ENCODE measurements around the gene ALOXE3. TPM values are rescaled to one million over a fixed set of nuclear protein-coding genes. Genes with fewer than 3 reads are reported as not detected.

ALOXE3 gene
- polyA plus RNA-seq, 2 of the 4 experiments (the other 2 are of a cell fraction) = 0.35 to 0.40 TPM

- ChIA-PET POLR2A (interaction anchor here (4.4 kb wide), 1 partner anchor 56 kb away, joined by 41 read pairs; no protein-coding TSS in a partner anchor), CTCF (interaction anchor here (0.8 to 24.1 kb wide), 12 partner anchors 13 to 127 kb away, joined by 3 to 1490 read pairs (median 16); partner anchors contain the start of genes ALOX12B and VAMP2)
- H3K4me1 ChIP-seq = peaks cover 8% of the 10 kb centered on the region
- FAIRE-seq (no peak), ATAC-seq (no peak), DNase-seq (ENCODE audit: low read depth in 1 of 2, low spot score in 1 of 2) (no peak)
- no peaks in the 10 kb centered on the region for H3K9me3 ChIP-seq
- H3K4me2 ChIP-seq = peak overlapping the region; percentile 89
- WGBS (ENCODE audit: missing lambda C conversion rate) = 80% methylated on average over 17 of the region's 18 CpGs
- H3K4me3 ChIP-seq = peak overlapping the region; percentile 51
- TF ChIP-seq KDM1A (IDR thresholded peaks at IDR 0.05; ENCODE audit: low read depth) = no peak
- H3K27ac ChIP-seq = peak overlapping the region; percentile 67 to 90
Measured at GRCh38 chr17:8117367-8117979, 841 bp downstream of the ALOXE3 start.

GRCh38 chr17:8116776-8117175, 1.5 kb downstream of the ALOXE3 start:
- FAIRE-seq (no peak), ATAC-seq (no peak), DNase-seq (ENCODE audit: low read depth in 1 of 2, low spot score in 1 of 2) (no peak)
- Histone ChIP-seq H3K9me3 (no peaks in the 10 kb centered on the region), H3K4me1 (peaks cover 8% of the 10 kb centered on the region), H3K27ac (no peak overlapping the region), H3K4me2 (no peak overlapping the region), H3K4me3 (no peak overlapping the region)
- TF ChIP-seq RARB (CRISPR knock-in tag; IDR thresholded peaks at IDR 0.05) (no peak), USF2 (IDR thresholded peaks at IDR 0.05) (no peak), JUNB (IDR thresholded peaks at IDR 0.05) (no peak), CTCF (IDR thresholded peaks at IDR 0.05) (no peak), POLR2AphosphoS2 (conservative IDR thresholded peaks at IDR 0.05; ENCODE audit: low read length) (no peak), FOSB (CRISPR knock-in tag; IDR thresholded peaks at IDR 0.05) (no peak), BHLHE40 (IDR thresholded peaks at IDR 0.05; ENCODE audit: low read depth, low read length) (no peak), TFCP2L1 (CRISPR knock-in tag; IDR thresholded peaks at IDR 0.05) (no peak), NFE2L2 (conservative IDR thresholded peaks at IDR 0.05; ENCODE audit: low read length) (no peak)
- CTCF ChIA-PET = interaction anchor here (0.8 to 24.1 kb wide), 10 partner anchors 13 to 127 kb away, joined by 3 to 1490 read pairs (median 8); partner anchors contain the start of gene ALOX12B
- 93% methylated on average over 18 of the region's 18 CpGs for WGBS (ENCODE audit: missing lambda C conversion rate)
- POLR2A ChIA-PET = interaction anchor here (4.4 kb wide), 1 partner anchor 56 kb away, joined by 41 read pairs; no protein-coding TSS in a partner anchor

GRCh38 chr17:8110907-8111306, 7.4 kb downstream of the ALOXE3 start:
- DNase-seq (ENCODE audit: low read depth in 1 of 2, low spot score in 1 of 2) (no peak), FAIRE-seq (no peak), ATAC-seq (peak in 1 of 2 experiments; percentile 4; a peak in 1 of 6 replicates)
- ChIA-PET CTCF (interaction anchor here (0.6 to 24.1 kb wide), 22 partner anchors 7 to 1185 kb away, joined by 3 to 1490 read pairs (median 4); partner anchors contain the start of genes ALOX12B and ALOXE3), POLR2A (no interaction called here)
- no peak overlapping the region for H3K4me2 ChIP-seq
- TF ChIP-seq TFCP2L1 (CRISPR knock-in tag; IDR thresholded peaks at IDR 0.05) = no peak
- TF ChIP-seq, protein P1, sequence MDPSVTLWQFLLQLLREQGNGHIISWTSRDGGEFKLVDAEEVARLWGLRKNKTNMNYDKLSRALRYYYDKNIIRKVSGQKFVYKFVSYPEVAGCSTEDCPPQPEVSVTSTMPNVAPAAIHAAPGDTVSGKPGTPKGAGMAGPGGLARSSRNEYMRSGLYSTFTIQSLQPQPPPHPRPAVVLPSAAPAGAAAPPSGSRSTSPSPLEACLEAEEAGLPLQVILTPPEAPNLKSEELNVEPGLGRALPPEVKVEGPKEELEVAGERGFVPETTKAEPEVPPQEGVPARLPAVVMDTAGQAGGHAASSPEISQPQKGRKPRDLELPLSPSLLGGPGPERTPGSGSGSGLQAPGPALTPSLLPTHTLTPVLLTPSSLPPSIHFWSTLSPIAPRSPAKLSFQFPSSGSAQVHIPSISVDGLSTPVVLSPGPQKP (IDR thresholded peaks at IDR 0.05; ENCODE audit: low read depth, low read length) = no peak
- TF ChIP-seq, protein P2, sequence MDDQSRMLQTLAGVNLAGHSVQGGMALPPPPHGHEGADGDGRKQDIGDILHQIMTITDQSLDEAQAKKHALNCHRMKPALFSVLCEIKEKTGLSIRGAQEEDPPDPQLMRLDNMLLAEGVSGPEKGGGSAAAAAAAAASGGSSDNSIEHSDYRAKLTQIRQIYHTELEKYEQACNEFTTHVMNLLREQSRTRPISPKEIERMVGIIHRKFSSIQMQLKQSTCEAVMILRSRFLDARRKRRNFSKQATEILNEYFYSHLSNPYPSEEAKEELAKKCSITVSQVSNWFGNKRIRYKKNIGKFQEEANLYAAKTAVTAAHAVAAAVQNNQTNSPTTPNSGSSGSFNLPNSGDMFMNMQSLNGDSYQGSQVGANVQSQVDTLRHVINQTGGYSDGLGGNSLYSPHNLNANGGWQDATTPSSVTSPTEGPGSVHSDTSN (IDR thresholded peaks at IDR 0.05) = no peak
- TF ChIP-seq, protein P3, sequence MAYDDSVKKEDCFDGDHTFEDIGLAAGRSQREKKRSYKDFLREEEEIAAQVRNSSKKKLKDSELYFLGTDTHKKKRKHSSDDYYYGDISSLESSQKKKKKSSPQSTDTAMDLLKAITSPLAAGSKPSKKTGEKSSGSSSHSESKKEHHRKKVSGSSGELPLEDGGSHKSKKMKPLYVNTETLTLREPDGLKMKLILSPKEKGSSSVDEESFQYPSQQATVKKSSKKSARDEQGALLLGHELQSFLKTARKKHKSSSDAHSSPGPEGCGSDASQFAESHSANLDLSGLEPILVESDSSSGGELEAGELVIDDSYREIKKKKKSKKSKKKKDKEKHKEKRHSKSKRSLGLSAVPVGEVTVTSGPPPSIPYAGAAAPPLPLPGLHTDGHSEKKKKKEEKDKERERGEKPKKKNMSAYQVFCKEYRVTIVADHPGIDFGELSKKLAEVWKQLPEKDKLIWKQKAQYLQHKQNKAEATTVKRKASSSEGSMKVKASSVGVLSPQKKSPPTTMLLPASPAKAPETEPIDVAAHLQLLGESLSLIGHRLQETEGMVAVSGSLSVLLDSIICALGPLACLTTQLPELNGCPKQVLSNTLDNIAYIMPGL (CRISPR knock-in tag; IDR thresholded peaks at IDR 0.05; ENCODE audit: borderline replicate concordance) = no peak
- no peak for TF ChIP-seq RAD21 (conservative IDR thresholded peaks at IDR 0.05 in 1 of 2, IDR thresholded peaks at IDR 0.05 in 1 of 2)
- no peak for TF ChIP-seq HOXB5 (CRISPR knock-in tag; IDR thresholded peaks at IDR 0.05)
- TF ChIP-seq USF2 (IDR thresholded peaks at IDR 0.05) = no peak
- TF ChIP-seq SMC3 (IDR thresholded peaks at IDR 0.05) = no peak
- no peak for TF ChIP-seq CHD4 (IDR thresholded peaks at IDR 0.05; ENCODE audit: borderline replicate concordance)
- no peak for TF ChIP-seq EHMT2 (IDR thresholded peaks at IDR 0.05; ENCODE audit: low read depth)
- no peak for TF ChIP-seq MYC (IDR thresholded peaks at IDR 0.05; ENCODE audit: borderline replicate concordance, low read length)
- TF ChIP-seq FOSL2 (IDR thresholded peaks at IDR 0.05) = no peak
- TF ChIP-seq FOSL2 (CRISPR knock-in tag; IDR thresholded peaks at IDR 0.05) = no peak
- TF ChIP-seq EHF (CRISPR knock-in tag; IDR thresholded peaks at IDR 0.05) = no peak
- no peak for TF ChIP-seq HEYL (CRISPR knock-in tag; IDR thresholded peaks at IDR 0.05)
- no peak overlapping the region for H3K27ac ChIP-seq
- peaks cover 15% of the 10 kb centered on the region for H3K4me1 ChIP-seq
- H3K4me3 ChIP-seq = no peak overlapping the region
- no peaks in the 10 kb centered on the region for H3K9me3 ChIP-seq
- 86% methylated on average over 6 of the region's 6 CpGs for WGBS (ENCODE audit: missing lambda C conversion rate)

Data from A549 (cell line).